Urothelium cell line (cell line): ENCODE results near the gene DCHS2.
A peak's percentile ranks its signal among the peaks of the same experiment; 100 is the strongest.

ENCODE experiments used
- DNase-seq: peaks from one replicate; pipeline ENCODE4 v3.0.0; 2011; ENCODE audit warnings: low spot score, mixed read lengths
- FAIRE-seq: peaks from 2 replicates; lab custom pipeline; 2011; peaks lifted over from hg19 to GRCh38; lab: Jason Lieb, UNC

DCHS2 gene

DNA sequence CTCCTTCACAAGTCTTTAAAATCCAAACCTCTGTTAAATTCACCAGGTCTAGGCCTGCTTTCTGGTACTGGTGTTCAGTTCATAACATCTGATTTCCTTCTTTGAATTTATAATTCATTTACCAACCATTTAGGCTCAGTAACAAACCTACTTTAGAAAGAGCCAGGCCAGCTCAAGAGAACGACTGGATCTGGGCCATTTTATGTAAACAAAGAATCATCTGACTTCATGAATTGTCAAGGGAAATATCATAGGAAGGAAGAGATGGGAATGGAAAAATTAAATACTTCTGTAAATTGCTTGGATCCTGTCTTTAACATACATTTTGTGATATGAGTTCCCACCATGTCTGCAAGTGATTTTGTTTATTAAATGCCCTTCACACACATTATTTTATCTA, 36.5 kb downstream of the DCHS2 start:
- DNase-seq (no peak), FAIRE-seq (no peak)

DNA sequence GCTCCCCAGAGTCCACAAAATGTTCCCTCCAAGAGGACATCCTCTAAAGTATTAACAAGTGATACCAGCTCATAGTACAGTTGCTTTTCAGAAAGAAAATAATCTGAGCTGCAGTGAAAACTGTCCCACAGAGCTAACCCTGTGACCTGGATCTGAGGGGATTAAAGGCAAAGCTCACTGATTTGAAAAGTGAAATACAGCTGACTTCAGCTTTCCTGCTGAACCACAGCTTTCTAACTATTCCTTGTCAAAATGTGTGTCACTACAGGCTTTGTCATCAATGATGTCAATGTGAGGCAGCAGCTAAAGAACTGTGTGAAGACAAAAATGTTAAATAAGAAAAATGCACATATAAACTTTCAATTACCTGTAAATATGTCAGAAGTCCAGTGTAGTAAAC, 36.9 kb downstream of the DCHS2 start:
- DNase-seq (no peak), FAIRE-seq (no peak)

DNA sequence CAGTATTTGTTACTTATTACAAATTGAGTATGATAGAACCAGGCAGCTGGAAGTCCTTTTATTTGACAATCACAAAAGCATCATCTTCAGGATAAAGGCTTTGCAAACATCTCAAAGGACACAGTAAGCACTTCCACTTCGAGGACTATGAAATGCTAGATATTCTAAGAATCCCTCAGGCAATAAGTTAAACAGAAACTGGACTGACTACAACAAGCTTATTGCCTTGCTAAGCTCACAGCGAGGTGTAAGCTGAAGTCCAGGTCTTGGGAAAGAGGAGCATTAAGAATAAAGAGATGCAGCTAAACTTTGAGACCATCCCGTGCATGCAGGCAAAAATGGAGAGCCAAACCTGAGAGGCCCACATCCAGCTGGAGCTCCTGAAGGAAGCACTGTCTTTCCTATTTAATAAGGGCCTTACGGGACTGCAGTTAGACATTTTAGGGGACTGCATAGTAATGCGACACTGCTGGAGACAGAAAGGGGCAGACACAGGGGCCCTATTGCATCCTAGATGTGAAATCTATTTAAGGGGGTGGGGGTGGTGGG, 38.7 kb downstream of the DCHS2 start:
- DNase-seq (no peak), FAIRE-seq (no peak)

DNA sequence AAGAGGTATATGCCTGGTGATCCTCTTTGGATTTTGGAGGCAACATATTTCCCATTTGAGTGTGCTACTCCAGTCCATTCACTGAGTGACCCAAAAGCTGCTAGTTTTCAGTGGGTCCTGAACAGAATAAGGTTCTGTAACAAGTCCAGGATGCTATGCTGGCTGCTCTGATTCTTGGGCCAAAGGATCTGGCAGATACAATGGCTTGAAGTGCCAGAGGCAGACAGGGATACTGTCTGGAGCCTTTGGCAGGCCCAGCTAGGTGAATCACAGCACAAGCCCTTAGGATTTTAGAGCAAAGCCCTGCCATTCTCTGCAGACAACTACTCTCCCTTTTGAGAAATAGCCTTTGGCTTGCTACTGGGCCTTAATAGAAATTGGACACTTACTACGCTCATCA, 40.6 kb downstream of the DCHS2 start:
- FAIRE-seq (no peak), DNase-seq (no peak)

DNA sequence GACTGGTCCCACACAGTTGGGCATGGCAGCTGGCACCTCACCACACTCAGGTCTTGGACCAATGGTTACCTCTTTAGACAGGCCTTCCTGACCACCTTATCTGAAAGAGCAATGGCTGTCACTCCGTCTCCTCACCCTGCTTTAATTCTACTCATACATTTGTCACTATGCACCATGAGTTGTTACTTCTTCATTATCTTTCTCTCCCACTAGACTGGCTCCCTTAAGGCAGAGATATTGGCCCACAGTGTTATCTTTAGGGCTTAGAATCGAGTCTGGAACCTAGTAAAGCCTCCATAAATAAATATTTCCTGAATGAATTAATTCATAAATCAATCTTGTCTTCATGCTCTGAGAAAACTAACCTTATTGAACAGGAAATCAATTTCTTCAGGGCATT, 46.6 kb downstream of the DCHS2 start:
- FAIRE-seq (no peak), DNase-seq (no peak)

DNA sequence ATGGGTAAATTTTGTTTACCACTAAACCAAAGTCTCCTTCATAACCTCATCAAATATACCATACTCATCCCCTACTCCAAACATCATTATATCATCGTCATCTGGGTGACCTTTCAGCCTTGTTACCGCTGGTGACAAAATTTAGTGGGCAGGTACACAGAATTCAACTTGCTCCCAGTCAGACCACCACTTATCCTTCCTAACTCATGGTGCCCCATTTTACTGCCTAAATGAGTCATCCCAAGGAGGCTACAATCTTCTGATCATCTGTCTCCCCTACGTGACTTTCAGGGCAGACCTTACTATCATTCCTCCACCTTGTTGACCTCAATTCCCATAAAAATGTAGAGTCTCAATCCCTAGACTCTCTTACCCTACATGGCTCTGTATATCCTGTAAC, 49.6 kb downstream of the DCHS2 start:
- no peak for FAIRE-seq
- DNase-seq = no peak

DNA sequence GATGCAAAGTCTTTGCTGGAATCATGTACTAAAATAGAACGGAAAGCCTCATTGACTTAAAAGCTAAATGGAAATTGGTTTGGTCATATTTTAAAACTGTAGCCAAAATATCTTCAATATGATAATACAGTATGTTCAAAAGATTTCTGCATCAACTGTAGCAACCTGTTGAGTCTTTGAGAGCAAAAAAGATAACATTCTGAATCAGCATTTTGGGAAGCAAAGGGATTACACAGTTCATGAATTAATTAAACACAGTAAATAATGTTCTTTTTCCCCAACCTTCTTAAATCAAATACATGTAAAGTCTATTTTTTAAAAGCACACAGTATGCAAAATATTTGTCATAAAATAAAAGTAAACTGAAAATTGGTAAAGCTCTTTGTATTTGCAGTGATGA, 50.5 kb downstream of the DCHS2 start:
- DNase-seq (no peak), FAIRE-seq (no peak)

DNA sequence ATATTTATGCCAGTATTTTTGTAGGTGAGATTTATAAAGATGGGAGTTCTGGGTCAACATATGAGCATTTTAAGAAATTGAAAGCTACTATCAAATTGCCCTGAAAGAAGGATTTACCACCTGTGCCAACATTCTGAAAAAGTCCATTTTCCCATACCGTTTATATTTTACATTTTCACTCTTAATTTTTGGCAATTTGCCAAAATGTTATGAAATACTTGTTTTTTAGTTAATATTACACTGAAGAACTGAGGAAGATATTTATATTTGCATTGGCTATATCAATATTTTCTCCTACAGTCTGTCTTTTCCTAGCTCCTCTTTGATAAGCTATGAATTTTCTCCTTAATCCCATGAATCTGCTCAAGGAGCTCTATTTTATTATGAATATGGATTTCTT, 52.4 kb downstream of the DCHS2 start:
- no peak for FAIRE-seq
- no peak for DNase-seq

DNA sequence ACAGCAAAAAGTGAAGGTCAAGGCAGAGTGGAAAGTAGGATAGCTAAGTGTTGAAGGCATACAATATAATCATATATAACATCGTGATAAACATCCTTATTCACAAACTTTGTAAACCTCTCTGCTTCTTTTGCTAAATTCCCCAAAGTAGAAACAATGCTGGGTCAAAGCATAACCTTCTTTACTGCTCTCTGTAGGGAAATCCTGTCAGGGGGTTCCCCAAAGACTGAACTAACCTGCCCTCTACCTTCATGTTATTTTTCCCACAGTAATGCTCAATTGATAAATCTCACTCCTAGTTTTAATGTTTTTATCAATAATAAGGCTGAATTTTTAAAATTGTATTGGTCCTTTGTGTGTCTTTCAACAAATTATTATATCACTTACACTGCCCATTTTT, 55.7 kb downstream of the DCHS2 start:
- no peak for FAIRE-seq

DNA sequence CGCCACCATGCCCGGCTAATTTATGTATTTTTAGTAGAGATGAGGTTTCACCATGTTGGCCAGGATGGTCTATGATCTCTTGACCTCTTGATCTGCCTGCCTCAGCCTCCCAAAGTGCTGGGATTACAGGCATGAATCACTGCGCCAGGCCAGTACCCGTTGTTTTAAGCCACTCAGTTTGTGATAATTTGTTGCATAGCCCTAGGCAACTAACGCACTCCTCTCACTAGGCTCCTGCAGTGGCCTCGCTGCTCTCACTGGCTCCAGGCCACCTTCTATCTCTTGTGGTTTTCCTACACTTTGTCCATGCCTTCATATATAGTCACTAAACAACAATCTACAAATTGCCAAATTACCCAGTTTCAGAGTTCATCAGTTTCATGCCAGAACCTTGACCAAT, 58.1 kb downstream of the DCHS2 start:
- DNase-seq (no peak), FAIRE-seq (no peak)

More for the DNA sequence above, 55.7 kb downstream of the DCHS2 start:
- no peak for DNase-seq

DNA sequence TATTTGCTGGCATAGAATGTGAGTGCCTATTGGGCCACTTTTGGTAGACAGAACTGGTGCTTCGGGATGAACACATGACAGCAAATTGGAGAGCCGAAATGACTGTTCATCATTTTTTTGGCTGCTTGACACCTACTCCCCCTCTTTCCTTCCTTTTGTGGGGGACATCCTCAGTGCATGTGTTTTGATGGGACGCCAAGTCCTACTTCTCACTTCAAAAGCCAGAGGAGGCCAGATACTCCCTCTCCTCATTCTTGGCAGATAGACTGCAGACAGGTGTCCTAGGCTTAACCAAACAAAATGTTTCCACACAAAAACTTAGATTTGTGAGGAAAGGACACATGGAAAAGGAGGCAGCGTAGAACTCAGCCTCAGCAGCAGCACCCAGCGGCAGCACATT, 62.4 kb downstream of the DCHS2 start:
- FAIRE-seq = no peak

DNA sequence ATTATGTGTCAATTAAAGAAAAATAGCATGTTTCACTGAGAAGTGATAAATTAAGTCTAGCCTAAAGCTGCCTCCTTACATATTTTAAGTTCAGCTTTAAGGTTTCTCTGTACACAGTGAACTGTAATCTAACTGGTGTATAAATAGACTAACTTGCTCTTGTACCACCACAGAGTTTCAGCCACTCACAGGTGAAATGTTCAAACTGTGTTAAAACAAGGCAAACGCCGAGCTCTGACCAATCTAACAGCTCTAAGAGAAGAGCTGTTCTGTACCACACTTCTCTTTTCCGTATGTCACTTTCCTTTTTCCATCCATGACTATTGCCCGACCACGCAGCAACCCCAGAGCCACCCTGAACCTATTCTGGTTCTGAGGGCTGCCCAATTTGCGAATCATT, 64.5 kb downstream of the DCHS2 start:
- FAIRE-seq (no peak), DNase-seq (no peak)

More for the DNA sequence above, 62.4 kb downstream of the DCHS2 start:
- no peak for DNase-seq

DNA sequence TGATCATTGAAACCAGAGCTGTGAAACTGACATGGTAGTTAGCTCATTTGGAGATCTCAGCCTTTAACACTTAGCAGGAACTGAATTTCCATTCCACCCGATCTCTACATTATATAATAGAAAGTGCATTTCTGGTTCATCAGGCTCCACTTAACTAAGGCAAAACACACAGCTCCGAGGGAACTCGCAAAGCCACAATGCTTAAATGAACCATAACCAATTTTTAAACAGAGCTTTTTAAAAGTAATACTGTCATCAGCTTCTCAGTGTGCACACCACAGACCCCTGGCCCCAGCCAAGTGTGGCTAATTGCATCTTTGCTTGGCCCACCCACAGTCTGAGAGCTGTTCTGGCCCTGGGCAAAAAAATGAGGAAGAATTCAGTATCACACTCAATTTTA, 66.1 kb downstream of the DCHS2 start:
- DNase-seq = no peak
- no peak for FAIRE-seq

DNA sequence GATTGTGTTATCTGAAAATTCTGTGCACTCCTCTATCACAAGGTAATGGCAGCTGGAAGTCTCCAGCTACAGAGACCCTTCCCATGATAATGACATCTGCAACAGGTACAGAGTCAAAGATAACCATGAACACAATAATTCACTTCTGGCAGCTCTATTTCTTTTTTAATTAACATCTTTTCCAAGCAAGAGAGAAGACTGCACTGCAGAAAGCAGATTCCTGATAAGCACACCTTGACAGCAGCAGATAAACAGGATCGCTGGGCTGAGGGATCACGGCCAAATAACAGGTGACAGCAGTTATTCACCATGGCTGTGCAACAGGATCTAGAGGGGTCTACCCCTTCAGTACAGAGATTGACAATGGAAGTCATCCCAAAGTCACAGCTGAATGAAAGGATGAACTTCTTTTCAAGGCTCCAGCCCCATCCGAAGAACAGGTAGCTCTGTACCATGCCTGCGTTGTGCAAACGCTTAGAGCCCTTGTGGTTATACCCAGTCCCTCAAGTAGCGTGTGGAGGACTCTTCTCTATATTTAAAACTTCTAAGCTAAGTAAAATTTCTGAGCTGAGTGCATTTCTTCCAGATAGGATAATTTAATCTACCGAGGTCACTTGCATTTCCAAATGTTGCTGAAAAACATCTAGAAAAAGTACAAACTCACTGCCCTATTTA, 66.7 kb downstream of the DCHS2 start:
- FAIRE-seq = no peak
- no peak for DNase-seq

DNA sequence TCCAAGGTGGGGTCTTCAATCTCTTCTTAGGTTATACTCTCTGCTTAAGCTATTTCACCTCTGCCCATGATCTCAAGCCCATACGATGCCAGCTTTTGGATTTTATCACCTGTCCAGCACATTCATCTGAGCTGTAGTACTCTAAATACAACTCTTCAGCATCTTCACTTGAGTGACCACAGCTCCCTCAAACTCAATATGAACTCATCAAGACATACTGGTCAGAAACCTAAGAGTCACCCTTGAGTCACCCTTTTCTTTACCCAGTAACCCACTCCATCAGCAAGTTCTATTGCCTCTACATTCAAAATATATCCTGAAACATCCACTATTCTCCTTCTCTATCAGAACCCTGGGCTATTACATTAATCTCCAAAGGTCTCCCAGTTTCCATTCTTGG, 69.4 kb downstream of the DCHS2 start:
- FAIRE-seq = no peak

DNA sequence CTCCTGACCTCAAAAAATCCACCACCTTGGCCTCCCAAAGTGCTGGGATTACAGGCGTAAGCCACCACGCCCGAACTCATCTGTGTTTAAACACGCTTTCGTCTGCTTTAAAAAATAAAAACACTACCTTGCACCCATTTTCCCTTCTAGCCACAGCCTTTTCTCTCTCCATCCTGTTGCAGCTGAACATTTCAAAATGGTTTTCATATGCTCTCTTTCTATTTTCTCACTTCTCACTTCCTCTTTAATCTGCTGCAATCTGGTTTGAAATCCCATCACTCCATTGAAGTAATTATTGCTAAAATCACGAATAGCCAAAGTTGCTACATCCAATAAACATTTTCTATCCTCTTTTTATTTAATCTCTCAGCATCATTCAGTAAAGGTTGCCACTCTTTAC, 70.0 kb downstream of the DCHS2 start:
- no peak for DNase-seq
- no peak for FAIRE-seq

More for the DNA sequence above, 69.4 kb downstream of the DCHS2 start:
- DNase-seq = no peak

DNA sequence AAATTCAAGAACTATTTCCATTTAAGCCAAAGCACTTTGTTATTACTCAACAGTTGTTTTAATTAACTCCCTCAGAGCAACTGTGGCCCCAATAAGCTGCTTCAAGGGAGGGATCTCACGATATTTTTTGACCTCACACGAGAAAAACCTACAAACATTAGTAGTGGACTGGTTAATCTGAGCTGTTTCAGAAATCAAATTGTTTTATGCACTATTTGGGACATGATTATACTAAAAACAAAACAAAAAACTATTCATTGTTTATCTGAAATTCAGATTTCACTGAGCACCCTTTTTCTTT, 74.3 kb downstream of the DCHS2 start:
- FAIRE-seq = no peak
- DNase-seq = no peak

DNA sequence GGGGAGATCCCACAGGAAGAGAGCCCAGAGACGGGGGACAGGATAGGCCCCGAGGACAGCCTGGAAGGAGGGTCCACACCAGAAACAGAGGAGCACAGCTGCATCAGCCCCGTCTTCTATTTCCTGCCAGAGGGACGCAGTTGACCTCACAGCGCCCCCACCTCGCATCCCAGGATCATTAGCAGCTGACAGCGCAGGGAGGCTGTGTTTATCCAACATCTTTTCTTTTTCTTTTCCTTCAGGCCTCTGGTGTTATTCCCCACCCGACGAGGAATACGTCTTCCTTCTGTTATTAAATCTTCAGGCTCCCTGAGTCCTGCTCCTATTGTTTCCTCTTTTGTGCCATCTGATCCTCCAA, 75.4 kb downstream of the DCHS2 start:
- peak; percentile 16 for DNase-seq
- no peak for FAIRE-seq

DNA sequence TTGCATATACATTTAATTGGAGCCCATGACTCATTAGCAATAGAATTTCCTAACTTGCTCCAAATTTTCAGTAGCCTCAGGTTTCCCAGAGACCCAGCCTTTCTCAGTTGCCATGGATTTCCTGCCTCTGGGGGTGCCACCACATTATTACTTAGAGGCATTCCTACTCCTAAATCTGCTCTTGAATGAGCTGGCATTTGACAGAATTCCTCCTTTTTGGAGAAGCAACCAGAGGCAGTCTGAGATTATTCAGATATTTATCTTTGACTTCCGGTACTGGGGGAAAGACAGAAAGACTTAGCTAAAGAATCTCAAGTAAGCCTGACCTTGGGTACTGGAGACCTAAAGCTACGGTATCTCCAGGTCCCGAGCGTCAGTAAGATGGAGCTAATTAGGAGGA, 76.3 kb downstream of the DCHS2 start:
- no peak for FAIRE-seq
- DNase-seq = no peak

DNA sequence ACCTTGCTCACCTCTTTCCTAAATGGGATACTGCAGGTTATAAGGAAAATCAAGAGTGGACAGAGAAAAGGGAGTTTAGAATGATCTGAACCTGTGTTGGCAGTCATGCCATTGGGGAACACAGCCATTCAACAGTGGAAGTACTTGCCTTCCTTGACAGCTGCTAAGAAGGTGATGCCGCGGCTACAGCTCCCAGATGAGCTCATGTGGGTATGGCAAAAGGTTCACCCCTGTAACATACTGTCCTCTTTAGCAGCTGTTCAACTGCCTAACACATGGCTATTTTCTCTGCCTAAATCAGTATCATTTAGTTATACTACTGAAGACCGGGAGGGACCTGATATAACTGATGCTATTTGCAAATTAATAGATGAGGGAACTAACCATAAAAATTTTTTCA, 76.8 kb downstream of the DCHS2 start:
- DNase-seq (no peak), FAIRE-seq (no peak)

DNA sequence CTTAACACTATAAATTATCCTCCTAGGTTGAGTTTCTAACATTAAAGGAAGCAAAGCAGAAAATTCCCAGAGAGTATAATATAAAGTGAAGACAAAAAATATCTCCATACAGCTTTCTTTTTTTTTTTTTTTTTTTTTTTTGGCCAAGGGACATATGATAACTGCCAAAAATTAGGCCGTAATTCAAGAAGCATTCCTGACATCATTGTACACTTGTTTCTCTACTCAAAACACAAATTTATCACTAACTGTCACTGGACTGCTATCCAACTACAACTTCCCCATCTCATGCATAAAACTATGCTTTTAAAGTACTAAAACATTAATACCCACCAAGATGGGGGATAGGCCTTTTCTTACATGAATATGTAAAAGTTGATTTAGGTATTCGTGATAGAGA, 77.2 kb downstream of the DCHS2 start:
- no peak for FAIRE-seq
- DNase-seq = no peak

DNA sequence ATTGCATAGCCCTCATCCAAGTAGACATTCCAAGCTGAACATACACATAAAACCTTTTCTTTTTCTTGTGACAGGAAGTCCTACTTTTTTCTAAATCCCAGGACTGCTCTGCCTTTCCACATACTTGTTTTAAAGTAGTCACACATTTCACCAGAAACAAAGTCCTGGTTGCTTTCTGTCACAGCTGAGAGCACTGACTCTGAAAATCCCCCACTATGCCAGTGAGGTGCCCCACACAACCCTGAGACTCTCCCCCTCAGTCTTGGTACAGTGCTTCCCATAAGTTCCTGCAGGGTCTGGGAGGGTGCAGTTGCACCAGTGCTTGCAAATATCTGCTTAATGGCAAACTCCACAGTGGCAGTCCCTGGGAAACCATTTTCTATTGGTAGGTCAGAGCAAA, 84.2 kb downstream of the DCHS2 start:
- FAIRE-seq (no peak), DNase-seq (no peak)

DNA sequence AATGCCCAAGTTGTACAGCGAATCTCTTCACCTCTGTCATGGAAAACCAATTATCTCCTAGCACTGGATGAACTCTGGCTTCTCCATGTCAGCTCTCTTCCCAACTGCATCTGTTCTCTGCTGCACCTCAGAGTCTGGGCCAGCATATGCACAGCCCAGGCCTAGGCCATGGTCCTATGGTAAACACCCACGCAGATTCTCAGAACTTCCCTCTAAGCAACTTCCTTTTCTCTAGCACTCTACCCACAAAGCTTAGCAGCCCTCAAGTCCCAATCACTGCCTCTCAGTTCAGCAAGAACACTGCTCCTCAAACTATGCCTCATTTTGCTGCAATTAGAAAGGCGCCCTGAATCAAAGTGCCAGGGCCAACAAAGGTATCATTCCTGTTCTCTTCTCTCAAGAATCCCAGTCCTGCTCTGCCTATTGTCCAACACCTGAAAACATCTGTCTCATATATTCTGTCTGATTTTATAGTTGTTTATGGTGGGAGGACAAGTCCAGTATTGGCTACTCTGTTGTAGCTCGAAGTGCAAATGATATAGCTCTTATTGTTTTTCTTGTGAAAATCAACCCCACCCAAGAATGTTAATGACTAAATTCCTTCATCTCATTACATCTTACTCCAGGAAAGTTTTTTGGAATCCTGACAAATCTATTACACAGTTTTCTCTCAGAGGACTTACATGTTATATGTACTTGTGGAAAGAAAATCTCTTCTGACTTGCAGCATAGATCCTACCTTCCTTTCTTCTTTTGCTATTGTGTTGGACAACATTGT, 85.4 kb downstream of the DCHS2 start:
- FAIRE-seq (no peak), DNase-seq (no peak)
